HG02970 (cell line): ENCODE data around the gene SNX13.
"Not testable (repeated sequence)": the region's sequence is repeated elsewhere in the genome, so short reads cannot be mapped to it uniquely, and the experiment has no call there.

Experiments
- ATAC-seq: cut with Tn5 transposase; IDR thresholded peaks from one replicate; pipeline ENCODE4 v1.9.1; 2021; ENCODE audit warnings: mild to moderate bottlenecking, moderate library complexity, moderate number of reproducible peaks; ENCODE audit not compliant: unreplicated experiment, low FRiP score

Gene SNX13

DNA sequence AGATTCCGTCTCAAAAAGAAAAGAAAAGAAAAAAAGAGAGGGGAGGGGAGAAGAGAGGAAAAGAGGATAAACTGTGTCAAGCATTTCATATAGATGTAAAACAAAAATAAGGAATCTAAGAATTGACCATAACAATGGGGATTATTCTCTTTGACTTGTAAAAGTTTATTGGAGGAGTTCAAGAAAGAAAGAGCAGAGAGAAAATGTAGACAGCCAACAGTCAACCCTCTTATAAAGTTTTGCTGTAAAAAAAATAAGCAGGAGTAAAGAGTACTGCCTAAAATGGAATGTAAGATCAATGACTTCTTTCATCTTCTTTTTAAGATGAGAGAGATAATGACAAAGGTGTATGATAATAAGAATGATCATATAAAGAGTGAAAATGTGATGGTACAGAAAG lies 87.9 kb downstream of the SNX13 start:
- ATAC-seq = no peak

DNA sequence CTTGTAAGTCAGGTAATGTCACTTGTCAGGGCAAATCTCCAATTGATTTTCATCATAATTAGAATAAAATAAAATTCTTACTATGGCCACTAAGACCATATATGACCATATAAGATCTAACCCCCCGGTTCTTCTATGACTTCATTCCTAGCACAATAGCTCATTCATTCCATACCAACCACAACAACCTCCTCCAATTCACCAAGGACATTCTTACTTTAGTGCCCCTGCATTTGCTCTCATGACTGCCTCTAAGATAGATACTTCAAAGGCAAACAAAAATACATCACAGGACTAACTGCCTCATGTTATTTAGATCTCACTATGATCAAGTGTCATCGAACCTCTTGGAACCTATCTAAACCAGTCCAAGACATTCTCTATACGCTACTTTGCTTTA lies 90.8 kb downstream of the SNX13 start:
- no peak for ATAC-seq

DNA sequence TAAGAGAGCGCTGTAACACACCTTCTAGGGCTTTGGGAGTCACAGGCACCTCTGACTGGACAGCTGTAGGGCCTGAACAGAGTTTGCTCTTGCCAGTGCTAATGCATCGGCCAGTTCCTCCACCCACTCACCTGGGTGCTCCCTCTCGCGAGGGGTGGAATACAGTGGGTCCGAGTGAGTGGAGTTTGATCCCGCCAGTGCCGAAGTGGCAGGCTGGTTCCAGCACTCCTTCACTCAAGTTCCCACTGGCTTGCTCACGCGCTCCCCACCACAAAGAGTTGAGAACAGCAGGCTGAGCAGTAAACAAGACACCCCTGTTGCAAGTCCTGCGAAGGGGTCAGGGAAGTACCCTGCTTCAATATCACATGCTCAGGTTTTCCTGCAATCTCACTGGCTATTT lies 91.8 kb downstream of the SNX13 start:
- ATAC-seq = no peak

GRCh38 chr7:17846935-17847334 lies 93.4 kb downstream of the SNX13 start:
- ATAC-seq = no peak

- no peak for ATAC-seq
Measured at GRCh38 chr7:17845197-17845547, 95.1 kb downstream of the SNX13 start.

DNA sequence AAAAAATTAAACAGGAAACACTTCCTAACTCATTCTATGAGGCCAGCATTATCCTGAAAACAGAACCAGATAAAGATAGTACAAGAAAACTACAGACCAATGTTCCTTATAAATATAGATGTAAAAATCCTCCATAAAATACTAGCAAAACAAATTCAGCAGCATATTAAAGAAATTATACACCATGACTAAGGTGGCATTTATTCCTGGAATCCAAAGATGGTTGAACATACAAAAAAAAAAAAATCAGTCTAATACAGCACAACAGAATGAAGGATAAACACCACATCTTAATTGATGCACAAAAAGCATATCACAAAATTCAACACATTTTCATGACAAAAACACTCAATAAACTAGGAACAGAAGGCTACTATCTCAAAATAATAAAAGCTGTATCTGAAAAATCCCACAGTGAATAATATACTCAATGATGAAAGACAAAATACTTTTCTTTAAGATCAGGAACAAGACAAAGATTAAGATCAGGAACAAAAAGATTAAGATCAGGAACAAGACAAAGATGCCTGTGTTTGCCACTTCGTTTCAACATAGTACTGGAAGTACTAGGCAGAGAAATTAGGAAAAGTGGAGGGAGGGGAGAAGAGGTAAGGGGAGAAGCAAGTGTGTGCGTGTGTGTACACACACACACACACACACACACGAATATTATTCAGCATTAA lies 95.6 kb downstream of the SNX13 start:
- ATAC-seq = no peak

DNA sequence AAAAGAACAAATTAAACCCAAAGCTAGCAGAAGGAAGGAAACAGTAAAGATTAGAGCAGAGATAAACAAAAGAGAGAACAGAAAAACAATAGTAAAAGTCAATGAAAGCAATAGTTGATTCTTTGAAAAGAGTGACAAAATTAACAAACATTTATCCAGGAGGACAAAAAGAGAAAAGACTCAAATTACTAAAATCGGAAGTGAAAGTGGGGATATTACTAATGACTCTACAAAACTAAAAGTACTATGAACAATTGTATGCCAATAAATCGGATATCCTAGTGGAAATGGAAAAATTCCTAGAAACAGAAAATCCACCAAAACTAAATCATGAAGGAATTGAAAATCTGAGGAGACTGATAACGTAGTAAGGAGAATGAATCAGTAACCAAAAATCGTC lies 96.3 kb downstream of the SNX13 start:
- no peak for ATAC-seq

DNA sequence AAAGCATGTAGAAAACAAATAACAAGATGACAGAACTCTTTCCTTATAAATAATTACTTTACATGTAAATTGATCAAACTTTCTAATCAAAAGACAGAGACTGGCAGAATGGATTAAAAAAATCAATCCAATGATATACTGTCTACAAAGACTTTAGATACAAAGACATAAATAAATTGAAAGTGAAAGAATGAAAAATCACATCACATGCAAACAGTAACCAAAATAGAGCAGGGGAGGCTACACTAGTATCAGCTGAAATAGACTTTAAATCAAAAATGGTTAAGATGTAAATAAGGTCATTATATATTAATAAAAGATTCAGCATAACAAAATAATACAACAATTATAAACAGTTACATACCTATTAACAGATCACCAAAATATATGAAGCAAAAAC lies 97.3 kb downstream of the SNX13 start:
- no peak for ATAC-seq

GRCh38 chr7:17832820-17833355 lies 107.4 kb downstream of the SNX13 start:
- ATAC-seq = no peak

GRCh38 chr7:17832242-17832641 lies 108.1 kb downstream of the SNX13 start:
- no peak for ATAC-seq

DNA sequence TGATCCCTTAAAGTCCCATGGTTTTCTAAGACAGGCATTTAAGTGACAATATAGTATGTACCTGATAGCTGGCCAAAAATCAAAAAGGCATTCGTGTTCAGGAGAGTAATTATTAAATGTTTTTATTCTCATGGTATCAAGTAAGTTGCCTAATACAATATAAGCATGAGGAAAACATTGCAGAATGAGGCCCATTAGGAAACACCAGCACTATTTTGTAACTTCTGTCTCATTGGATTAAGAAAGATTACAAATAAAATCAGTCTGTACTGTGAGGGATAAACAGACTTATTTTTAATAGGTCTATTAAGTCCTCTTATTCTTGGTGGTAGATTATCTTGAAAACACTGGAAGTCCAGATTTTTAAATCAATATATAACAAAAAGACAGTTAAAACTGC lies 110.1 kb downstream of the SNX13 start:
- no peak for ATAC-seq

DNA sequence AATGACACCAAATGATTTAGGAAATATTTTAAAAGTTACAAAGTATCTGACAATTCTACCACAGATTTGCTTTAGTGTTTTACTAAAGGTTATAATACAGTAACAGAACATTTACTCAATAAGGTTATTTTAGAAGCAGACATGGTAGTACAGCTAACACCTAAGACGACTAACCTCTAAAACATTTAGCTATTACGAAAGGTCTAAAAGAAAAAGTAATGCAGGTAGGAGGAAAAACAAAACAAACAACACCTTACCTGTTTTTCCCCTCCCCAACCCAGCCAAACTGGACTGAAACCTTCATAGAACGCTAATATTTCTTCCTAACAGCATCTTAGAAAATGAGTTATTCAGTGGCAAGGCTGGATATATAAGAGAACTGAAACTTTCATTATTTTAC lies 111.3 kb downstream of the SNX13 start:
- no peak for ATAC-seq

DNA sequence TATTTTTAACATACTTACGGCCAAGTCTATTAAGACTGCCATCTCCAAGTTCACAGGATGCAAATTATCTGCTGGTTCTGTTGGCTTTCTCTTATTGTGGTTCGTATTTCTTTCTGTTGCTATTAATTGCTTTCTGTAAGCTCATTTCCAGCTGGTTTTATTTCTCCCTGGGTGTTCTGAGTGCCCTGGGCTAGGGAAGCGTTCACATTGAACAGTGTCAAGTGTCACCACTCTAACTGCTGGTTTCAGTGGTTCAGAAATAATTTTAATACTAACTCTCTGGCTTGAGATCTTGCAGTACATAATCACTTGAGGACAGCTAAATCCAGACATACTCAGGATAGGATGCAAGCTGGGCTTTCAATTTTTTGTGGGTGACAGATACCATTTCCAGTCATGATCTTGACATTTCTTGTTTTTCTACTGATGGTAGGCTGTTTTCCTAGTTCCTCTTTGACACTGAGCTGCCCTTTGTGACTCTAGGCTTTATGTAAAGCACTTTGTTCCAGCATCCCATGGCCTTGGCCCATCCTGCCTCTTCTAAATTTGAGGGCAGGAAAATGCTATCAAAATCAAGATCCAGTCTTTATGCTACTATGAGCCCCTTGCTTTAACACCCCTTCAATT lies 117.6 kb downstream of the SNX13 start:
- no peak for ATAC-seq

DNA sequence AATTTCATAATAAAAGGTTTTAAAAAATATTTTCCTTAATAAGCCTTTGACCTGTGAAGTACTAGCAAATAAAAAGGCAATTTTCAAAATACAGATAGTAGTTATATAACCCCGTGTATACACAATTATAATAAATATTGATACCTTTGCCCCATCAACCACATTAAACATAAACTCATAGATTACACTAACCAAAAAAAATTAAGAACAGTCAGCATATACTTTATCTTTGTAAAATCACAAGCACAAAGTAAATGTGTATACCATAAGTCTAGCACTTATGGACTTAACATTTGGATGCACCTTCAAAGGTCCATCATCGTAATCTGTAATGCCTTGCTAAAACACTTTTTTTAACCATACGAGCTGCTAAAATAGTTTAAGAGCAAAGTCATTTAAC lies 123.4 kb downstream of the SNX13 start:
- no peak for ATAC-seq

GRCh38 chr7:17815318-17815717 lies 125.0 kb downstream of the SNX13 start:
- no peak for ATAC-seq

GRCh38 chr7:17814058-17814457 lies 126.2 kb downstream of the SNX13 start:
- ATAC-seq = no peak

- ATAC-seq = not testable (repeated sequence)
Measured at GRCh38 chr7:17809215-17809614, 131.1 kb downstream of the SNX13 start.

- no peak for ATAC-seq
Measured at GRCh38 chr7:17807242-17807641, 133.1 kb downstream of the SNX13 start.

DNA sequence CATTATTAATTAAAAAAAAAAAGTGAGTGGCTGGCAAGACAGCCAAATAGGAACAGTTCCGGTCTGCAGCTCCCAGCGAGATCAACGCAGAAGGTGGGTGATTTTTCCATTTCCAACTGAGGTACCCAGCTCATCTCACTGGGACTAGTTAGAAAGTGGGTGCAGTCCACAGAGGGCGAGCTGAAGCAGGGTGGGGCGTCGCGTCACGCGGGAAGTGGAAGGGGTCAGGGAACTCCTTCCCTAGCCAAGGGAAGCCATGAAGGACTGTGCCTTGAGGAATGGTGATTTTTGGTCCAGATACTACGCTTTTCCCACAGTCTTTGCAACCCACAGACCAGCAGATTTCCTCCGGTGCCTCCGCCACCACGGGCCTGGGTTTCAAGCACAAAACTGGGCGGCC lies 133.7 kb downstream of the SNX13 start:
- ATAC-seq = no peak

- ATAC-seq = no peak
Measured at GRCh38 chr7:17802056-17802455, 138.2 kb downstream of the SNX13 start.

DNA sequence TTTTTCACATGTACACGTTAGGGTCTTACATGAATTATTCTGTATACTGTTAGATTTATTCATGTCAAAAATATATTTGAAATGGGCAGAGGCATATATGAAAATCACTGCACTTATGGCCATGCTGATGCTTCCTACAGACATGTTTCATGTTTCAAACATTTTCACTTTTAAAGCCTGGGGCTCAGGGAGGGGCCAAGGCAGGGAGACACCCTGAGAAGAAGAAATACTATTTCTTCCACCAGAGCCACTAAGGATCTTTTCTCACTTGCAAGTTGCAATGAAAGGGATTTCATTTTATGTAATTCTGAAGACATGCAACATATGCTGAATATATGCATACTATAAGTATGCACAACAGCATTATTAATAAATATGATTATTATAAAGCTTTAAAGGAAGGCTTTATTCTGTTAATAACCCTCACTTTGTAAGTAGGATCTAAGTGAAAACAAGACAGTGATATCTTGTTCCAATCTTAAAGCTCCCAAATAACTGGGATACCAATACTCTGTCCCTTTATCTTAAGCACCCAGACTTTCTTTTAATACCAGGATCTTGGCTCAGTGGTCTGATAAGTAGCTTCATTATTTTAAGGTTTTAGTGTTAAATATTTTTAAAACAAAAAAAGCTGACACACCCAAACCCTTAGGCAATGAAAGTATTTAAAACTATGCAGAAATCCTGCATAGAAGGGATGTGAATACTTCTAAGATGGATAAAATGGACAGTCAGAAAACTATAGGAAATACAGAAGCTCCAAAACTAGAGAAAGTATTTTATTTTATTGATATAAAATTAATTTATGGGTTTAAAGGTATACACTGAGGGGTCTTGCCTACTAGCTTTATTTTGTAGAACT lies 148.0 kb downstream of the SNX13 start:
- ATAC-seq = no peak
